HG02840 (cell line): Measurements from ENCODE around the gene C7orf57.
A peak's percentile ranks its signal among the peaks of the same experiment; 100 is the strongest.

Source experiments
- ATAC-seq: cut with Tn5 transposase; IDR thresholded peaks from one replicate; pipeline ENCODE4 v1.9.1; 2021; ENCODE audit warnings: mild to moderate bottlenecking, moderate library complexity, moderate number of reproducible peaks; ENCODE audit not compliant: unreplicated experiment, low FRiP score

The C7orf57 gene

DNA sequence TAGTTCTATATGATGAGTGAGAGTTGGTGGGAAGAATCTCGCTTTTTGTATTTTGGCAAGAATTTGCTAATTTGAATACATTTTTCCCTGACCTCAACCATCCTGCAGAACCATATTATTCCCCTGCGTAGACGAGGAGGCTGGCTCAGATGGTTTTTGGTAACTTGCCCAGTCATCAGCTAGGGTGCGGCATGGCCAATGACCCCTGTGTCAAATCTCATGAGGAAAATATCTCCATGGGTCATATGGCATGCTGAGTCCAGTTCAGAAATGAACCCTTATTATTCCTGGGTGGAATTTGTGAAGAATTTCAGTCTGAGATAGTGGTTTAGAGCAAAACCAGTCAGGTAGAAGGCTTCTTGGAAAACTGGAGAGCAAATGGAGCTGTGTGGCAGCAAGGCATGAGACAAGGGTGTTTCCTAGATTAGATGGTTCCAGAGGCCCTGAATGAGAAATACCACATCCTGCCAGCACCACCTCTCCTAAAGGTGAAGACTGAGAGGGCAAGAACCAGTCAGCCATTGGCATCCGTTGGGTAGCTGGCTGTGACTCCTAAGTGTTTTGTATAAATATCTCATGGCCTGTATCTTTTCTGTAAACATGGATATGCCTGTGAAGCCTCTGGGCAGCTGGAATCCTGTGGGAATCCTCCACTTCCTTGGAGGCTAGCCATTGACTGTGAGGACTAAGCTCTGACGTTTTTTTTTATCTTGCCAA, 47.9 kb downstream of the C7orf57 start:
- no peak for ATAC-seq

DNA sequence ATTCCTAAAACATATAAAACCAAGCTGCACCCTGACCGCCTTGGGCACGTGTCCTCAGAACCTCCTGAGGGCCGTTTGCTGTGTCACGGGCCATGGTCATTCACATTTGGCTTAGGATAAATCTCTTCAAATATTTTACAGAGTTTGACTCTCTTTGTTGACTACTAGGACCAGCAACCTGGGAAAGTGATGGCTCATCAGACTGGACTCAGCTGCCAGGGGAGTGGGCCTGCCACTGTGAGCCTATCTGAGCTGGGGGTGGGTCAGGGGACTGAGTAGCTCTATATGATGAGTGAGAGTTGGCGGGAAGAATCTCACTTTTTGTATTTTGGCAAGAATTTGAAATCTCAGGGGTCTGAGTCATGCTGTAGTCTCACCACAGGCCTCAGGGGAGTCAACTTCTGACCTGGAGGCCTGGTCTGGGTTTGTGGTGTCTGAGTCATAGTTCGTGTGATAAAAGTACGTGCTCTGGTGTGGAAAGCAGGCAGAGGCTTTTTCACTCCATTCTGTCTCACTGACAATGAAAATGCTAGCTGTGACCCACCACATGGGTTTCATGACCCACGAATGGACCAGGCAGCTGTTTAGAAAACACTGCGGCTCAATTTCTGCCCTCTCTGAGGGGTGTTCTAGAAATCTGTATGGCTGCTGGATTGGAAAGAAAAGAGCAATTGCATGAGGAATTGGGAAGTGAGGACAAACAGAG, 49.5 kb downstream of the C7orf57 start:
- peak; percentile 61 for ATAC-seq

DNA sequence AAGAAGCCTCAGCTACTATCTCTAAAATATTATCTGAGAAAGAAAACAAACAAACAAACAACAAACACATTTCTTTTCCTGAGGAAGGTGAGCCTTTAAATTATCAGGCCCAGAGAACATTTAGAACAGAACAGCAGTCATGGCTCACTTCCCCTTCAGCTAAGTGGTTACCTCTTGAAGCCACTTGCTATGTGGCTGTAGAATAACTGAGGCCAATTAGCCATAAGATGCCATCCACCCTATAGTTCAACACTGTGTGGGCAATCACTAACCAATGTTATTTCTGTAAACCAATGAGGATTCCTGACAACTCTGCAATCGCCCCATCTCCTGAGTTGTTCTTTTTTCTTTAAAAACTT, 50.1 kb downstream of the C7orf57 start:
- no peak for ATAC-seq

DNA sequence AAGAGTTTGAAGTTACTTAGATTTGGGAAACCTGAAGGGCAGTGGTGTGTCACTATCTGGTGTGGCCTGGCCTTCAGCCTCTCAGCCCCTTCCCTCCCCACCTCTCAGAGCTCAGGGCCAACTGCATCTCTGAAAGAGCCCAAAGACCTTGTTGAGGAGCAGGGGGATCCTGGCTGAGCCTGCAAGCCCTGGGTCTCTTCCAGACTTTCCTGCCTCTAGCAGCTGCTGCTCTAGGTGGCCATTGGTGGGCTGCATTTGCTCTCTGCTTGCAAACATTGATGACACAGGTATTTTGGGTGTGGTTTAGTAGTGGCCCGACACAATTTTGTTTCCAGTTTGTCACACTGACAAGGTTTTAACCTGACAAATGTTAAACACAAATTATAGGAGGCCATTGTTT, 50.6 kb downstream of the C7orf57 start:
- ATAC-seq = no peak

DNA sequence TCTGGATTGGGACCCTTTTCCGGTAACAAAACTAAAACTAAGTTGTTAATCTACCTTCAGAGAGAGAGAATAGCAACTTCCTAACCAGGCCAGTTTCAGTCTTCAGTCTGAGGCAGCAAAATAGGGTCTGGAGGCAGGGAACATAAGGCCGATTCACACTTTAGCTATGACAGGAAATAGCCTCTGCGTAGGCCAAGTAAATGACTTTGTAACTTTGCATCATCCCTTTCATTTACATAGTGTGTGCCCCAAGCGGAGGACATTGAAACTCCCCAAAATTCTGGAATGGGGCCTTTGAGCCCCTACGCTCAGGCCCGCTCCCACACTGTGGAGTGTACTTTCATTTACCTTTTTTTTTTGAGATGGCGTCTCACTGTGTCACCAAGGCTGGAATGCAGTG, 52.0 kb downstream of the C7orf57 start:
- ATAC-seq = no peak

DNA sequence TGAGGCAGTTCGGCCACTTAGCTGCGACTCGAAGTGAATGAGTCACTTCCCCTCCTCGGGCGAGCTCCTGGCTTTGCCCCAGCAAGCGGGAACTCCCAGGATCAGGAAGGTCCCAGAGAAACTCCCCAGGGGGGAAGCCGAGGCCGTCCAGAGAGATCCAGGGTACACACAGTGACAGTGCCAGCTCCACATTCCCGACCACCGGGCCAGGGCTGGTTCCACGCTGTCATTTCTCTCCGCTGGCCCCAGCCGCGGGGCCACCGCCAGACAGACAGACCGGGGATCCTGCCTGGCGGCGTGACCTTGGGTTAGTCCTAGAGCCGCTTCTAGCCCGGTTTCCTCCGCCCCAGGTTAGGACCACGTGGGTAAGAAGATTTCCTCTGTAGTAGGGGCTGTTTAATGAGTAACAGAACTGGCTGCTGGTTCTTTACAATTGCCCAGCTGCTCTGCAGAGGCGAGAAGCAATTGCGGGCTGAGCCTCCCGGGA, 53.3 kb downstream of the C7orf57 start:
- peak; percentile 65 for ATAC-seq

DNA sequence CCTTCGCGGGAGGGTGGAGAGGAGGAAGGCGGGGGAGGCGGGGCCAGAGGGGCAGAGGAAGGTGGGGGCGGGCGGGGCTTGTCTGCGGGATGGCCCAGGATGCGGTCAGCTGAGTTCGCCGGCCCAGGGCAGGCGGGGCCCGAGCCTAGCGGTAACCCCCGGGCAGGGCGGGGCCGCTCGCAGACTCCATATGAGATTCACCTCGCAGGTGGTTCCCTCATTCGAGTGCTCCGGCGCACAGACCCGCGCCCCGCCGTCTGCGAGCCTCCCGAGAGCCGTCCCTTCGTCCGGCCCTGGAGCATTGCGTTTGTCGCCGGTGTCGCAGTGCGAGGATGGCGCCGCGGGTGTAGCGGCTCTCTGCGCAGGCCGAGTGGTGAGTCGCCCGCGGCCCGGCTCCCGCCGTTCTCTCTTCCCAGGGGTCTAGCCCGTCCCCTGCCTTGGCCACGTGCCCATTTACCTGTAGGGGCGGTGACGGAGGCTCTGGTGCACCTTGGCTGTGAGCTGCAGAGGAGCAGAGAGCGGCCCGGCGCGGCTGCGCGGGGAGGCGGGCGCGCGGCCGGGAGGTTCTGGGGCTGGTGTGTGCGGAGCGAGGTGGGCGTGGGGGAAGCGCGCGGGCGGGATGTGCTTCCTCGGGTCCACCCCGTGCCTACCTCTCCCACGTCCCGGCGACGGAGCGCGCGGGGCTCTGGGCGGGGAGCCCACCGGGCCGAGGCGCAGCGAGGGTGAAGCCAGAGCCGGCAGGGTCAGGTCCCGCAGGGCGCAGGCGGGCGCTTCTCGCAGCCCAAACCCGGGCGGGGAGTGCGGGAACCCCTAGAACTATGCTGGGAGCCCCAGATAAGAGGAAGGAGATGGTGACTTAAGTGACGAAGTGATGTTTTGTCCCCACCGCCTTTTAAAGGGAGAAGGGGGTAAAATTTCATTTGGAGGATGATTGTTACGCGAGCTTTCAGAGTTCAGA, 54.0 kb downstream of the C7orf57 start, which contains the start of gene UPP1:
UPP1 (plus strand) TSS at position 220 of the 958 bp plus-strand sequence. CDS start 5,519 bp downstream, outside the sequence.
- peak; percentile 55 for ATAC-seq

DNA sequence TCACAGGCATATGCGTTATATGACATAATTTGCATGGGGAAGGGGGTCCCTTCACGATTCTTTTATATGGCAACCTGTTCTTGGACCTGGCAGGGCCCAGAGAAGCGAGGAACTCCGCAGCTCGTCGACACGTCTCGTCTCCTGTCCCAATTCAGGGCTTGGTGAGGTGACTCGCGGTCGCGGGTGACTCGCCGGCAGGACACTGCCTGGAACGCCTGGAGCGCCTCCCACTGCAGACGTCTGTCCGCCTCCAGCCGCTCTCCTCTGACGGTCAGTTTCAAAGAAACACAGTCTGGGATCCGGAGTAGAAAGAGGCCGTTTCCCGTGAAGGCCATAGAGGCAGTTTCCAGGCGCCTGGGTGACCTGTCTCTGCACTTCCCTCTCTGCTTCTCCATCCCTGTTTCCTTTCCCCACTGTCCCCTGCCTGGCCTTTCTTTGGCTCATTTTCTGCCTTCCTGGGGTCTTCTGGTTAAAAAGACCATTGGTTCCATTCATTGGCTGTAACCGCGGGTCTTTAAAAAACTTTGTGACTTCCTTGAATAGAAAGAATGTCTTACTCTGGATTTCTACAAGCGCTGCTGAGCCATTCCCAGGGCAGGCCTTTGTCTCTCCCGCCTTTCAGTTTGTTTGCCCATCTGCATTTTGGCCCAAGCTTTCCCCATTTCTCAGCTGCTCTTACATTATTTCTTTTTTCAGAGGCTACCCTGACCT, 54.9 kb downstream of the C7orf57 start:
- ATAC-seq = no peak

DNA sequence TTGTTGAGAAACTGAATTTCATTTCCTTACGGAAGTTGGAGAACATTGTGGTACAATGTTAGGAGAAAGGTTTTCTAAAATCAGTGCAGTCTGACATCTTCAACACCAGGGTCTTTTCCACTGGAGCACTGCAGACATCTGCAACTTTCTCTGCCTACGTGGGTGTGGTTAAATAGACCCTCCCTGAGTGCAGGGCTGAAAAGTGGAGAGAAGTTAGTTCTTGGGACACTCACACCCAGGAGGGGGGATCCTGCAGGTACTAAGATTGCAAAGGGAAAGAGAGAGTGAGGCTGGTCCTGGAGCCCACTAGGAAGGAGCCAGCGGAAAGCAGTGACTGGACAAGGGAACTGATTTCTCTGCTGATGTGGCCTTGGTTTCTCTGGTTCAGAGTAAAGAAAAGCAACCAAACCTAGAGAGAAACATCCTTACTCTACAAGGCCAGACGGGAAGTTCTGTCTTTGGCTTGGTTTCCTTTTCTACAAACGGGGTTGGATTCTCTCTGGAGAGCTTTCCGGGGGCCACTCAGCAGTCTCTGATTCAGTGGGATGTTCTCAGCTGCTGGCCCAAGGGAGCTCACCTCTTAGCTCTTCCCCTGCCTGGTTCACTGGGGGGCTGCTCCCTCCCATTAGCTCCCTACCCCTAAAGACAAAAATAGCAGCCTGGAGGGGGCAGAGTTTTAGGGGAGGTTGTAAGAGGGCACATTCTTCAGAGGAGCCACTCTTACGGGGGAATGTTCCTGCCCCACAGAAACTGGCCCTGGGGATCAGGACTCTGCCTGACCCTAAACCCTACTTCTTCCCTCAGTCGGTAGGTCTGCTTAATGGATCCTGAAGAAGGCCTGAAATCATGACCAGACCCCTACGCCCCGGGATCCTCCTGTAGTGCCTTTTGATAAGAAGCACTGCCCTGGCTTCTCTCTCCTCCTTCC, 56.4 kb downstream of the C7orf57 start:
- ATAC-seq = no peak

DNA sequence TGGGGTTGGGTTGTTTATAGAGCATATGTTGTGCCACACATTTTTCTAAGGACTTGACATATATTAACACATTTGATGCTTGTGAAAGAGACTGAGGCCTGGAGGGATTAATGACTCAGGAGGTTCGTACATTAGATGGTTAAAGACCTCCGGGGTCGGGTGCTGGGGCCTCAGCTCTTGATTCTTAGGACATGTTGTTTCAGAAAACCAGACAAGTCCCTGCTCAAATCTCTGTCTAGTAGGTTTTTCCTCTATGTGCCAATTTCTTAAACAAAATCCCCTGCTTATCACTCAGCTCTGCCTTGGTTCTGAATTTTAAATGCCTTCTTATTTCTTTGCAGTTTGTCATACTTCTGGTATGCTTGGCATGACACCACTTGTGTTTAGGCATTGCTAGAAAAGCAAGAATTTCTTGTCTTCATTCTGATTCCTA, 59.5 kb downstream of the C7orf57 start:
- ATAC-seq = no peak

DNA sequence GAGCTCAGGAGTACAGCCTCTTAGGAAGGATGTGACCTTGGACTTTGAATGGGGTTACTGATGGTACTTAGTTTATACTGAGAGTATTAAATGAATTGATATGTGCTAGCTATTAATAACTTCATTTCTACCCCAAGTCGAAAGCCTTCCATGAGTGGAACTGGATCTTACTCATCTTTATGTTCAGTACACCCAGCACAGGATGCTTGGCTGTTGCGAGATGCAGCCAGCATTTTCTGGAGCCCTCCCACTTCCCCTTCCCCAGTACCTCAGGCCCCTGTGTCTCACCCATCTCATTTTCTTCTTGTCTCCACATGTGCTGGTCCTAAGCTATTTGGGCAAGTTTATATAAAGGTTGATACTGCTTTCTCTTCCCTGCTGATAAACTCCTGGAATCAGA, 60.9 kb downstream of the C7orf57 start:
- no peak for ATAC-seq

DNA sequence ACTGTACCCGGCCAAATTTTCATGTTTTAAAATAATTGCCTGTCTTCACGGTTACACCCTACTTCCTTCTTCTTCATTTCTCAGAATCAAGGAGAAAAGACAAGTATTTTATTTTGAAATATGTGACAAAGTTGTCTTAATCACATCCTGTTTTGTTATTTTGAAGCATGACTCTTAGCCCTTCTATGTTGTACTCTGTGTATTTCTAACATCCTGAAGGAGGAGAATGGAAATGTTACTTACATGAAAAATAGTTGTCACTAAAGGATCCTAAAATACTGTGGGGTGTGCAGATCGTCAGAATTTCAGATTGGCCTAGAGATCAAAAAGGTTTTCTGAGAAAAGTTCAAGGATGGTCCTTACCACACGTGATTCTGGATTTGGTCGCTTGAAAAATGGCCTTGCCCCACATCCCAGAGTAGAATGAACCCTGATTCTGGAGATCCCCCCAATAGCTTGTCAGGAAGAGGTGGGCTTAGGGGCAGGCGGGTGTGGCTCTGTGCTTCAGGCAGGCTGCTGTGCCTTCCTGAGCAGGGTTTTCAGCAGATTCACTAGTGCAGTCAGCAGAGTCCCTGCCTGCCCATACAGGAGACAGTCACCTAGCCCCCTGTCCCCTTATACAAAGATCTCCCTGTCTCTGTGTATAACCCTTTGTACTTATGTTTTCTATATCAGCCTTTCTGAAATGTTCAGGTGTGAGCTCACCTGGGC, 62.3 kb downstream of the C7orf57 start:
- no peak for ATAC-seq

DNA sequence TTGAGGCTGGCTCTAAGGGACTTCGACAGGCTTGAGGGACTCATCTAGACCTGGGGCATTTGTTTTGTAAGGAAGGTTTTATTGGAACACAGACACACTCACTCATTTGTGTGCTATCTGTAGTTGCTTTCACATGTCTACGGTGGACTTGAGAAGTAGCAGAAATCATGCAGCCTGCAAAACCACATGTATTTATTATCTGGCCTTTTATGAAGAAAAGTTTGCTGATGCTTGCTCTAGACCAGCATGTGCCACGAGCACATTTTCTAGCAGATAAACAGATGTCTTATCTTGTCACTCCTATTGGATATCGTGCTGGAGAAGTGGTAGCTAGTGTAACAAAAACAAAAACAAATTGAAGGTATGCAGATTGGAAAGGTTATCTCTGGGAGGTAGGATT, 63.5 kb downstream of the C7orf57 start:
- ATAC-seq = no peak

DNA sequence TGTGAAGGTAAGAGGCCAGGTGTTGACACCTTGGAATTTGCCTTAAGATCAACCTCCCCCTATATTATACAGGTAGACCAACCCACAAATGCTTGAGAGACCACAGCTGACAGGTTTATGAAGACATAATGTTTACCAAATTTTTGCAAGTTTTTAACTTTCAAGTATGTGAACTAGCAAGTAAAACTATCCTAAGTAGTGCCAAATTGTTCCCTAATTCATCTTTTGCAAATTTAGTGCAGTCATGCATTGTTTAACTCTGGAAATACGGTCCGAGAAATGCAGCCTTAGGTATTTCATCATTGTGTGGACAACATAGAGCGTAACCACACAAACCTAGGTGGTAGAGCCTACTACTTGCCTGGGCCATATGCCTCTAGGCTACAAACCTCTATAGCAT, 64.4 kb downstream of the C7orf57 start:
- ATAC-seq = no peak

DNA sequence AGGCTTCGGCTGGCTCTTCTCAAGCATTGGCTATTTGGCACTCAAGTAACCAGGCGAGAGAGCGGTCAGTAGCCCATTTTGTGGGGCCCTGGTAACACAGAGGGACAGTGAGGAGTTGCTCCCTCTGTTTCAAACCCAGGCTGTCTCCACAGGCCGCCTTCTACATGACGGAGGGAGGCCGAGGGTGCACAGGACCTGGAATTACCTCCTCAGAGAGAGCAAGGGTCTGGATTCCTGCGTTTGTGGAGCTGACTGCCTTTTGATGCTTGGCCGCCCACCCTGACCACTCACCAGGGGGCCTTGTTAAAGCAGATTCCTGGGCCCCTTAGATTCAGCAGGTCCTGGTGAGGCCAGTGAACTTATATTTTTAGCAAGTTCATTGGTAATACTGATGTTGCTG, 66.0 kb downstream of the C7orf57 start:
- no peak for ATAC-seq

DNA sequence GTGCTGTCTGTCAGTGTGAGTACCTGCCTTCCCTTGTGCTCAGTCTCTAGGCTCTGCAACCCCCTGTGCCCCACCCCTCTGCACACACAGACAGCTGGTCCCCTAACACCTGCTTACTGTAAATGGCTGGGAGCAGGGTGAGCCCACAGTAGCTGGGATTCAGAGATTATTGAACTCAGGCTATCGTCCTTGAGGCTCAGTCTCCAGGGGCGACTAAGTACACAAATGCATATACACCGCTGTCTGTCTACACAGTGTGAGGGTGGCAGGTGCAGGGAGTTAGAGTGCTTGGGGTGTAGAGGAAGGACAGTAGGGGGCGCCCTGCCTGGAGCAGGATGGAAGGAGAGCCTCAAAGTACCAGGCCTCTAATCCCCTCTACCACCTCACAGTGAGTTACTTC, 66.6 kb downstream of the C7orf57 start:
- no peak for ATAC-seq

DNA sequence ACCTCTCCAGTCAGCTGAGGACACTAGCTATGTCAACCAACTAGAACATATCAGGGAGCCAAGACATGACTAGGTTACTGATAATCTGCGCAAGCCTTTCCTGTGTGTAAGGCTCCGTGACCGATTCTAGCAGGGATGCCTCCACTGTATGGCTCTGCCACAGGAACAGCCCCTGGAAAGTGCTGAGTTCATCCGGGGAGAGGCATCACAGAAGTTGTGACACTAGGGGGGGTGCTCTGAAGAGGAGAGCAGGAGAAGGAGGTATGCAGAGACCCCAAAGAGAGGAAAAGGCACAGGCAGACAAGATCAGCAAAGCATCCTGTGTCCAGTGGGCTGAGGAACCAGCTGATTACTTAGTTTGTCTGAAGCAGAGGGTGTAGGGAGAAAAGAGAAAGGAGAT, 67.2 kb downstream of the C7orf57 start:
- no peak for ATAC-seq

DNA sequence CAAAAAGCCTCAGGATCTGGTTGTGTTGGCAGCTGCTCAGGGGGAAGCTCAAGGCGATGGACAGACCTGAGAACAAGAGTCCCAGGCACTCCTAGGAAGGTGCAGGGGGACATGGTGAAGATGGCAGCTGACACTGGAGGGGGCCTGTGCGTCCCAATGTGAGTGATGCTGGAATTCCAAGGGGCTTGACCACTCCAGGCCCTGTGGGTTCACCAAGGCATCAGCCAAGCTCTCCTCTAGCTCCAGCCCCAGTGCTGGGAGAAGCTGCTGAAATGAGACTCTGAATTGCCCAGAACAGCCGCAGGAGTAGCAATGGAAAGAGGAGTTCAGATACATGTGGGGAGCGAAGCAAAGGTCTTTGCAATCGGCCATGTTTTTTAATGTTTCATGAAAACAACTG, 69.7 kb downstream of the C7orf57 start:
- ATAC-seq = no peak
